ENCODE results near the gene ACP2. TPM values are rescaled to one million over a fixed set of nuclear protein-coding genes. Genes with fewer than 3 reads are reported as not detected.

Gene ACP2
- total RNA-seq, 1 donor: 24.9 TPM

GRCh38 chr11:47235163-47235562, 13.5 kb downstream of the ACP2 start:
- no peak overlapping the region for H3K4me3 ChIP-seq (ENCODE audit: low read depth, low read length)
- no peak for DNase-seq (ENCODE audit: low read depth)
- no peak for TF ChIP-seq CTCF (IDR thresholded peaks at IDR 0.05; ENCODE audit: insufficient read depth, low read length)

DNA sequence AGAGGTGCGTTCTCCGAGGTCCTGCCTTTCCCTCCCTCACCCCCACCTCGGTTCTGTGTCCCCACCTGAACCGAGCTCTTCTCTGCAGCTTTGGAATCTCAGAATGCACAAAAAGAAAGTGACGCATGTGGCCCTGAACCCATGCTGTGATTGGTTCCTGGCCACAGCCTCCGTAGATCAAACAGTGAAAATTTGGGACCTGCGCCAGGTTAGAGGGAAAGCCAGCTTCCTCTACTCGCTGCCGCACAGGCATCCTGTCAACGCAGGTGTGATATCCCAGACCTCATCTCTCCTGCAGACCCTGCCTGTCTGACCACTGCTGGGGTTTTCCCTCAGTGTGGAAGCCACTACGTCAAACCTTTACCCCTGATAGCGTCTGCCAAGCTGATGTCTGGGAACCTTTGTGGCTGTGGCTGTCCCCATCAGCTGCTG, 13.9 kb downstream of the ACP2 start:
- no peak overlapping the region for H3K4me3 ChIP-seq (ENCODE audit: low read depth, low read length)
- no peak for DNase-seq (ENCODE audit: low read depth)
- TF ChIP-seq CTCF (IDR thresholded peaks at IDR 0.05; ENCODE audit: insufficient read depth, low read length): no peak

DNA sequence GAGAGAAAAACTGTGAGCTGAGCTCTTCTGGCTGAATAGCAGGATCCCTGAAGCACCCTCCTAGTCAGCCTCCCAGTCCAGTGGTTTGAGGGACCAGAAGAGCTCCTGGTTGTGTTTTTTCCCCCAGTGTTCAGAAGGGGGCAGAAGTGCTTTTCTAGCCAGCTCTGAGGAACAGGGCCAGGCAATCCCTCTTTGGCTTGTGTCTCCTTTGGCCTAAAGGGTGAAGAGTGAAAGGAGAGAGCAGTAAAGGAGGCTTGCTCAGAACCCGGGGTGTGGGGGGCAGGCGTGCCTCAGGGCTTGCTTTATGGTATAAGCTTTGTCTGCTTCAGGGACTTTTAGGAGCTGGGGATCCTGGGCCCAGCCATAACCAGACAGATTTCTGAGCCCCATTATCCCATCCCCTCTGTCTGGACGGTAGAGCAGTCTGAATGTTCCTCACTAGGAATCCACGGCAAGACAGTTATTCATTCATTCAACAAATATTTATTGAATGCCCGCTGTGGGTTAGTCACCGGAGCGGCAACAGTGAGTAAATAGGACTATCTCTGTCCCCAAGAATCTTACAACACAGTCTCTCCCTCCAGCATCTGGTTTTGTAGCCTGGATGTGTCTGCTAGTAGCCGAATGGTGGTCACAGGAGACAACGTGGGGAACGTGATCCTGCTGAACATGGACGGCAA, 14.5 kb downstream of the ACP2 start:
- peak; percentile 74 for DNase-seq (ENCODE audit: low read depth)
- H3K4me3 ChIP-seq (ENCODE audit: low read depth, low read length): no peak overlapping the region
- TF ChIP-seq CTCF (IDR thresholded peaks at IDR 0.05; ENCODE audit: insufficient read depth, low read length): peak; percentile 56

DNA sequence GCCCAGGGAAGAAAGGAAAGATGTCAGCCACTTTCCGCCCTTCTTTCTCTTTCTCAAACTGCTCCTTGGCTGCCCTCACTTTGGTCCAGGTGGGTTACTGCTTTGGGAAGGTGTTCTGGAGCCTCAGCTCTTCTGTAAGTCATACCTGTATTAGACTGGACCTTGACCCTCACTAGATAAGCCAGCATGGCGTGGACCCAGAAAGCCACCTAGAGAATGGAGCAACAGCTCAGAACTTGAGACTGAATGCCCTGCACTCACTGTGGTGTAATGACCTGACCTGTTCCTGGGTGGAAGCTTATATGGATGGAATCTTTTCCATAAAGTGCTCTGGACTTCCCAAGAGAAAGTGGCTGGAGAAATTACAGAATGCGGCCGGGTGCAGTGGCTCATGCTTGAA, 15.6 kb downstream of the ACP2 start:
- no peak for DNase-seq (ENCODE audit: low read depth)
- no peak for TF ChIP-seq CTCF (IDR thresholded peaks at IDR 0.05; ENCODE audit: insufficient read depth, low read length)
- no peak overlapping the region for H3K4me3 ChIP-seq (ENCODE audit: low read depth, low read length)

DNA sequence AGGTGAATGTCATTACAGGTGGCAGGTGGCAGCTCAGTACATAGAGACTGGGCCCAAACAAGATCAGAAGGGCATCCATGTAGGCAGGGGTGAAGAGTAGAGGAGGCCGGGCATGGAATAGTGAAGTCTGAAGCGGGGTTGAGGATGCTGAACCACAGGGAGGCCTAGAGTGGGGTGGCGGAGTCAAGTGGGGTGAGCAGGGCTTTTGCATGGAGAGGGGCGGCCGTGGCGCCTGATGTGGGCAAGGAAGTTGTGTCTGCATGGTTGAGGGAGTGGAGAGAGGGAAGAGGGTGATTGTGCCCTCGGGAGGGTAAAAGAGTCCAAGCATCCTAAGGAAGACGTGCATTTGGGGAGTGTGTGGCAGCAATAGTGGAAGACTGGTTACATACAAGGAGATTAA, 19.5 kb downstream of the ACP2 start:
- no peak overlapping the region for H3K4me3 ChIP-seq (ENCODE audit: low read depth, low read length)
- no peak for DNase-seq (ENCODE audit: low read depth)
- TF ChIP-seq CTCF (IDR thresholded peaks at IDR 0.05; ENCODE audit: insufficient read depth, low read length): no peak

- H3K4me3 ChIP-seq (ENCODE audit: low read depth, low read length): no peak overlapping the region
- no peak for TF ChIP-seq CTCF (IDR thresholded peaks at IDR 0.05; ENCODE audit: insufficient read depth, low read length)
- DNase-seq (ENCODE audit: low read depth): no peak
Observed at GRCh38 chr11:47225552-47226400, 22.8 kb downstream of the ACP2 start.

Measured in fibroblast of the aortic adventitia (primary cell).